ENCODE results near the gene ARSG. TPM values are rescaled to one million over a fixed set of nuclear protein-coding genes. Genes with fewer than 3 reads are reported as not detected.

ARSG gene
- total RNA-seq, 2 donors from 2014 or later: 4.4 to 14.1 TPM

- Histone ChIP-seq H3K4me3 (ENCODE audit: low read length) (no peak overlapping the region), H3K9me3 (ENCODE audit: control insufficient read depth, low read length) (no peaks in the 10 kb centered on the region), H3K27ac (ENCODE audit: low read depth, low read length) (no peak overlapping the region), H3K27me3 (ENCODE audit: control insufficient read depth, insufficient read depth, low read length, poor library complexity, severe bottlenecking) (no peaks in the 10 kb centered on the region), H3K36me3 (ENCODE audit: control insufficient read depth, insufficient read depth, low read length) (no peaks in the 10 kb centered on the region), H3K4me1 (ENCODE audit: control insufficient read depth, insufficient read depth, low read length) (no peaks in the 10 kb centered on the region), H3K9ac (ENCODE audit: extremely low read depth, low read length, poor library complexity, severe bottlenecking) (no peak overlapping the region)
- peaks cover 1% of the 10 kb centered on the region for H3K27me3 Mint-ChIP-seq (ENCODE audit: insufficient read depth)
- no peak overlapping the region for H3K4me3 Mint-ChIP-seq
- DNase-seq: peak; percentile 52
- H3K9me3 Mint-ChIP-seq: peaks cover 11% of the 10 kb centered on the region
- no peaks in the 10 kb centered on the region for H3K36me3 Mint-ChIP-seq (ENCODE audit: low read depth)
- TF ChIP-seq CTCF (conservative IDR thresholded peaks at IDR 0.05): no peak
- WGBS, 2 experiments (ENCODE audit: insufficient coverage in 1 of 2, insufficient read length in 1 of 2): 84 to 87% methylated on average over 18 to 19 of the region's 19 CpGs
- H3K27ac Mint-ChIP-seq: no peak overlapping the region
- H3K4me1 Mint-ChIP-seq: peaks cover 6% of the 10 kb centered on the region
Observed at GRCh38 chr17:68399638-68400403, 108.5 kb downstream of the ARSG start.

GRCh38 chr17:68400404-68400735 lies 109.1 kb downstream of the ARSG start:
- Histone ChIP-seq H3K36me3 (ENCODE audit: control insufficient read depth, insufficient read depth, low read length) (no peaks in the 10 kb centered on the region), H3K4me3 (ENCODE audit: low read length) (no peak overlapping the region), H3K9me3 (ENCODE audit: control insufficient read depth, low read length) (peaks cover 3% of the 10 kb centered on the region), H3K27ac (ENCODE audit: low read depth, low read length) (no peak overlapping the region), H3K27me3 (ENCODE audit: control insufficient read depth, insufficient read depth, low read length, poor library complexity, severe bottlenecking) (no peaks in the 10 kb centered on the region), H3K4me1 (ENCODE audit: control insufficient read depth, insufficient read depth, low read length) (no peaks in the 10 kb centered on the region), H3K9ac (ENCODE audit: extremely low read depth, low read length, poor library complexity, severe bottlenecking) (no peak overlapping the region)
- H3K36me3 Mint-ChIP-seq (ENCODE audit: low read depth): no peaks in the 10 kb centered on the region
- 94 to 96% methylated on average over 3 to 4 of the region's 4 CpGs for WGBS, 2 experiments (ENCODE audit: insufficient coverage in 1 of 2, insufficient read length in 1 of 2)
- no peak for TF ChIP-seq CTCF (conservative IDR thresholded peaks at IDR 0.05)
- H3K4me1 Mint-ChIP-seq: peaks cover 6% of the 10 kb centered on the region
- no peak overlapping the region for H3K4me3 Mint-ChIP-seq
- DNase-seq: peak; percentile 31
- no peak overlapping the region for H3K27ac Mint-ChIP-seq
- H3K27me3 Mint-ChIP-seq (ENCODE audit: insufficient read depth): peaks cover 1% of the 10 kb centered on the region
- peaks cover 12% of the 10 kb centered on the region for H3K9me3 Mint-ChIP-seq

- H3K36me3 ChIP-seq (ENCODE audit: control insufficient read depth, insufficient read depth, low read length): no peaks in the 10 kb centered on the region
- H3K9ac ChIP-seq (ENCODE audit: extremely low read depth, low read length, poor library complexity, severe bottlenecking): no peak overlapping the region
- peak; percentile 42 for DNase-seq
- H3K27me3 ChIP-seq (ENCODE audit: control insufficient read depth, insufficient read depth, low read length, poor library complexity, severe bottlenecking): no peaks in the 10 kb centered on the region
- H3K4me1 Mint-ChIP-seq: peaks cover 6% of the 10 kb centered on the region
- no peak overlapping the region for H3K27ac Mint-ChIP-seq
- no peaks in the 10 kb centered on the region for H3K4me1 ChIP-seq (ENCODE audit: control insufficient read depth, insufficient read depth, low read length)
- H3K4me3 ChIP-seq (ENCODE audit: low read length): no peak overlapping the region
- no peak overlapping the region for H3K27ac ChIP-seq (ENCODE audit: low read depth, low read length)
- no peak overlapping the region for H3K4me3 Mint-ChIP-seq
- TF ChIP-seq CTCF (conservative IDR thresholded peaks at IDR 0.05): no peak
- peaks cover 4% of the 10 kb centered on the region for H3K9me3 ChIP-seq (ENCODE audit: control insufficient read depth, low read length)
- WGBS, 2 experiments (ENCODE audit: insufficient coverage in 1 of 2, insufficient read length in 1 of 2): 94% methylated on average over 6 to 7 of the region's 7 CpGs
- no peaks in the 10 kb centered on the region for H3K36me3 Mint-ChIP-seq (ENCODE audit: low read depth)
- H3K27me3 Mint-ChIP-seq (ENCODE audit: insufficient read depth): peaks cover 1% of the 10 kb centered on the region
- peaks cover 18% of the 10 kb centered on the region for H3K9me3 Mint-ChIP-seq
Observed at GRCh38 chr17:68401288-68401687, 110.0 kb downstream of the ARSG start.

Data from endodermal cell (in vitro differentiated cells).